Peyer's patch (tissue), 4 donors: ENCODE data around the gene LUC7L3.

Experiments used
- POLR2A ChIP-seq, 2 donors: fragments of 450-650 bp; IDR thresholded peaks; one replicate each; pipeline ENCODE4 v1.5.1; 2017; ENCODE audit warnings: antibody characterized with exemption in 2 of 2, mild to moderate bottlenecking in 2 of 2, moderate library complexity in 2 of 2
- TF ChIP-seq, protein P1 (sequence below), 6 experiments: fragments of 450-650 bp in 4 of 6; fragments of 200-600 bp in 2 of 6; sonication (generic) in 1 of 6; IDR thresholded peaks; one replicate each; pipeline ENCODE4 v1.5.1; 2017 to 2019; ENCODE audit warnings: antibody characterized with exemption in 6 of 6, mild to moderate bottlenecking in 3 of 6, moderate library complexity in 1 of 6

- TF ChIP-seq, protein P1, sequence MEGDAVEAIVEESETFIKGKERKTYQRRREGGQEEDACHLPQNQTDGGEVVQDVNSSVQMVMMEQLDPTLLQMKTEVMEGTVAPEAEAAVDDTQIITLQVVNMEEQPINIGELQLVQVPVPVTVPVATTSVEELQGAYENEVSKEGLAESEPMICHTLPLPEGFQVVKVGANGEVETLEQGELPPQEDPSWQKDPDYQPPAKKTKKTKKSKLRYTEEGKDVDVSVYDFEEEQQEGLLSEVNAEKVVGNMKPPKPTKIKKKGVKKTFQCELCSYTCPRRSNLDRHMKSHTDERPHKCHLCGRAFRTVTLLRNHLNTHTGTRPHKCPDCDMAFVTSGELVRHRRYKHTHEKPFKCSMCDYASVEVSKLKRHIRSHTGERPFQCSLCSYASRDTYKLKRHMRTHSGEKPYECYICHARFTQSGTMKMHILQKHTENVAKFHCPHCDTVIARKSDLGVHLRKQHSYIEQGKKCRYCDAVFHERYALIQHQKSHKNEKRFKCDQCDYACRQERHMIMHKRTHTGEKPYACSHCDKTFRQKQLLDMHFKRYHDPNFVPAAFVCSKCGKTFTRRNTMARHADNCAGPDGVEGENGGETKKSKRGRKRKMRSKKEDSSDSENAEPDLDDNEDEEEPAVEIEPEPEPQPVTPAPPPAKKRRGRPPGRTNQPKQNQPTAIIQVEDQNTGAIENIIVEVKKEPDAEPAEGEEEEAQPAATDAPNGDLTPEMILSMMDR (IDR thresholded peaks at IDR 0.05): no peak
- TF ChIP-seq POLR2A (IDR thresholded peaks at IDR 0.05): no peak
Measured at GRCh38 chr17:50800196-50800700, 80.8 kb downstream of the LUC7L3 start.
